ENCODE results near the gene ATP11A. TPM values are rescaled to one million over a fixed set of nuclear protein-coding genes. Genes with fewer than 3 reads are reported as not detected.

Gene ATP11A
- total and polyA plus RNA-seq, 11 donors = 20.5 to 146 (median 91.2) TPM

DNA sequence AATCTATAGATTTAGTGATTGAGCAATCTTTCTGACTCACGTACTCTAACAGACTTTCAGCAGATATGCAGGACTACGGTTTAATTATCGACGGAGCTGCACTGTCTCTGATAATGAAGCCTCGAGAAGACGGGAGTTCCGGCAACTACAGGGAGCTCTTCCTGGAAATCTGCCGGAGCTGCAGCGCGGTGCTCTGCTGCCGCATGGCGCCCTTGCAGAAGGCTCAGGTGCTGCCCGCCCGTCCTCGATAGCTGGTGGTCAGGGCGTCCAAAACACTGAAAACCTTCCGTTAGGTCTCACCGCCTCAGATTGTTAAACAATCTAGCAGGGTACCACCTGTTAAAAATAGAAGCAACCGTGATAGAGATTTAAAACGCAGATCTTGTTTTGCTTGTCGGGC is 166.0 kb downstream of the ATP11A start:
- 79 to 88% (median 87%) methylated on average over 21 of the region's 21 CpGs for WGBS, 4 donors
- no peaks in the 10 kb centered on the region for H3K27me3 ChIP-seq
- H3K27ac ChIP-seq = no peak overlapping the region
- no peaks in the 10 kb centered on the region for H3K9me3 ChIP-seq
- intact Hi-C loops (cut with DNase I) = no loop called here
- H3K36me3 ChIP-seq = peaks cover 0 to 100% (median 96%) of the 10 kb centered on the region in 9 donors
- DNase-seq (no peak), ATAC-seq (no peak)
- peaks cover 0 to 4% (median 0%) of the 10 kb centered on the region in 12 donors for H3K4me1 ChIP-seq
- TF ChIP-seq, protein P1, sequence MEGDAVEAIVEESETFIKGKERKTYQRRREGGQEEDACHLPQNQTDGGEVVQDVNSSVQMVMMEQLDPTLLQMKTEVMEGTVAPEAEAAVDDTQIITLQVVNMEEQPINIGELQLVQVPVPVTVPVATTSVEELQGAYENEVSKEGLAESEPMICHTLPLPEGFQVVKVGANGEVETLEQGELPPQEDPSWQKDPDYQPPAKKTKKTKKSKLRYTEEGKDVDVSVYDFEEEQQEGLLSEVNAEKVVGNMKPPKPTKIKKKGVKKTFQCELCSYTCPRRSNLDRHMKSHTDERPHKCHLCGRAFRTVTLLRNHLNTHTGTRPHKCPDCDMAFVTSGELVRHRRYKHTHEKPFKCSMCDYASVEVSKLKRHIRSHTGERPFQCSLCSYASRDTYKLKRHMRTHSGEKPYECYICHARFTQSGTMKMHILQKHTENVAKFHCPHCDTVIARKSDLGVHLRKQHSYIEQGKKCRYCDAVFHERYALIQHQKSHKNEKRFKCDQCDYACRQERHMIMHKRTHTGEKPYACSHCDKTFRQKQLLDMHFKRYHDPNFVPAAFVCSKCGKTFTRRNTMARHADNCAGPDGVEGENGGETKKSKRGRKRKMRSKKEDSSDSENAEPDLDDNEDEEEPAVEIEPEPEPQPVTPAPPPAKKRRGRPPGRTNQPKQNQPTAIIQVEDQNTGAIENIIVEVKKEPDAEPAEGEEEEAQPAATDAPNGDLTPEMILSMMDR (IDR thresholded peaks at IDR 0.05) = no peak
- no peak for TF ChIP-seq POLR2A (IDR thresholded peaks at IDR 0.05)
- H3K4me3 ChIP-seq = no peak overlapping the region

DNA sequence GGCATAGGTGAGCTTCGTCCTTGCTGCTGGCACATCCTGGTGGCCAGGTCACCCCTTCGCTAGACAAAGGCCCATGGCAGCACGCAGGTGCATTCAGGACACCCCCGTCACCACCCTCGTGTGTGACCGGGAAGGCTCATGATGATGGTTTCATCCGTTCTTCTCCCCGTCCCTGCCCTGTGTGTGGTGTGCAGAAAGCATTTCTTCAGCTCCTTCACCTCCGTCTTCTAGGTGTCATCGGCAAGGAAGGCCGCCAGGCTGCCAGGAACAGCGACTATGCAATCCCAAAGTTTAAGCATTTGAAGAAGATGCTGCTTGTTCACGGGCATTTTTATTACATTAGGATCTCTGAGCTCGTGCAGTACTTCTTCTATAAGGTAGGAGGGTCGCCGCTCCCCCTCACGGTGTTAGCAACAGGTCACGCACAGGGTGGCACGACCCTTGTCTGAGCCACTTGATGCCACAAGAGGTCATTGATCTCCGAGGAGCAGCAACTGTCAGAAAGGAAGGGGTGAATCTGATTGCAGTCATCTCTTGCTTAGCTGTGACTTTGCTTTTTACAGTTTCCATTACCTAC is 168.2 kb downstream of the ATP11A start:
- no peak overlapping the region for H3K27ac ChIP-seq
- WGBS, 4 donors = 94 to 96% (median 96%) methylated on average over 20 of the region's 20 CpGs
- peaks cover 0 to 4% (median 0%) of the 10 kb centered on the region in 12 donors for H3K4me1 ChIP-seq
- no peak overlapping the region for H3K4me3 ChIP-seq
- TF ChIP-seq, protein P1 (IDR thresholded peaks at IDR 0.05) = no peak
- TF ChIP-seq POLR2A (IDR thresholded peaks at IDR 0.05) = no peak
- intact Hi-C loops (cut with DNase I) = no loop called here
- H3K9me3 ChIP-seq = no peaks in the 10 kb centered on the region
- ATAC-seq (no peak), DNase-seq (no peak)
- H3K27me3 ChIP-seq = no peaks in the 10 kb centered on the region
- H3K36me3 ChIP-seq = peaks cover 0 to 95% (median 93%) of the 10 kb centered on the region in 9 donors

DNA sequence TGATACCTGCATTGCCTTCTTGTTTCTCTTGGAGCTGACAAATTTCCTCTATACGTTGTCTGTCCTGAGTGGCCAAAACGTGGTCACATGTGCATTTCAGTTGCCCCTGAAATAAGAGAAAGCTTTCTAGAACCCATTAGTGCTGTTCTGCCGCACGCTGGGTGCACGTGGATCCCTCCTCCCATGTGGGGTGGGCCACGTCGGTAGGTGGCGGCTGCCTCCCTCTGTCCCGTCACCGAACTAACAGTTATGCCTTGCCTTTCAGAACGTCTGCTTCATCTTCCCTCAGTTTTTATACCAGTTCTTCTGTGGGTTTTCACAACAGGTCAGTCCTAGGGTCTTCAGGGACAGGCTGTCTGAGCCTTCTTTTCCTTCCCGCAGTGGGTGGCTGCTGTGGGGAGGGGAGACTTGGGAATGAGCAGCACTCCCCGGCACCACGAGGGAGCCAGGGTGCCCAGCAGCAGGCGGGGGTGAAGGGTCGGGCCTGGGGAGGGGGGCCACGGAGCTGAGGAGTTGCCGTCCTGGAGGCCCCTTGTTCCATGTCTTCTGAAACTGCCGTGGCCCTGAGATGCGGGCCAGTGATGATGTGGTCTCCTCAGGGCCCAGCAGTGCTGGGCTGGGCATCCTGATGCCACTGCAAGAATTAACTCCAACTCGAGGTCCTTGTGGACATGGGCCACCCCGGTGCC is 169.4 kb downstream of the ATP11A start:
- 87 to 92% (median 88%) methylated on average over 21 to 22 of the region's 22 CpGs for WGBS, 4 donors
- intact Hi-C loops (cut with DNase I) = no loop called here
- H3K27ac ChIP-seq = no peak overlapping the region
- peaks cover 0 to 4% (median 0%) of the 10 kb centered on the region in 12 donors for H3K4me1 ChIP-seq
- peaks cover 0 to 84% (median 81%) of the 10 kb centered on the region in 9 donors for H3K36me3 ChIP-seq
- H3K27me3 ChIP-seq = no peaks in the 10 kb centered on the region
- H3K4me3 ChIP-seq = no peak overlapping the region
- no peak for TF ChIP-seq POLR2A (IDR thresholded peaks at IDR 0.05)
- TF ChIP-seq, protein P1 (IDR thresholded peaks at IDR 0.05) = no peak
- no peaks in the 10 kb centered on the region for H3K9me3 ChIP-seq
- no peak for DNase-seq
- no peak for ATAC-seq

DNA sequence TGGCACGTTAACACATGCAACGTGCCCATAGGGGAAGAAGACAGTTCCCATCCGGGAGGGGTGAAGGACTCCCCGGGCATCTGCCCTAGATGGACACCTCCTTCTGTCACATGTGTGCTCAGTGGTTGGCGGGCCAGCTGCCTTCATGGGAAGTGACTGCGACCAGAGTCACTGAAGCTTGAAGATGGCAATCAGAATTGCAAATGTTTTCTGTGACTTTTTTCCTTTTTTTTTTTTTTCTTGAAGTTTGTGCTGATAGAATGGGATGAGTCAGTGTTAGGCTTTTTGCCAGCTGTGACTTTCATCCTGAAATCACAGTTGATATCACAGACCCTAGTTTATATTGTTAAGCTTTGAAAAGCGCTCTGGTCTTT is 170.0 kb downstream of the ATP11A start:
- Histone ChIP-seq H3K27ac (no peak overlapping the region), H3K36me3 (peaks cover 0 to 79% (median 76%) of the 10 kb centered on the region in 9 donors), H3K4me3 (no peak overlapping the region), H3K27me3 (no peaks in the 10 kb centered on the region), H3K9me3 (no peaks in the 10 kb centered on the region), H3K4me1 (peaks cover 0 to 4% (median 0%) of the 10 kb centered on the region in 12 donors)
- TF ChIP-seq POLR2A (IDR thresholded peaks at IDR 0.05) = no peak
- TF ChIP-seq, protein P1 (IDR thresholded peaks at IDR 0.05) = no peak
- intact Hi-C loops (cut with DNase I) = no loop called here
- ATAC-seq (peak in 3 of 4 donors; percentile 31 to 55 (median 34)), DNase-seq (peak in 2 of 5 donors; percentile 27 to 63)
- 55 to 64% (median 60%) methylated on average over 7 of the region's 7 CpGs for WGBS, 4 donors
